Central memory CD4-positive, alpha-beta T cell (primary cell): Measurements from ENCODE around the gene CHRNA4.

Experiments used
- DNase-seq: peaks from one replicate; pipeline ENCODE4 v3.0.0; 2022

The CHRNA4 gene

DNA sequence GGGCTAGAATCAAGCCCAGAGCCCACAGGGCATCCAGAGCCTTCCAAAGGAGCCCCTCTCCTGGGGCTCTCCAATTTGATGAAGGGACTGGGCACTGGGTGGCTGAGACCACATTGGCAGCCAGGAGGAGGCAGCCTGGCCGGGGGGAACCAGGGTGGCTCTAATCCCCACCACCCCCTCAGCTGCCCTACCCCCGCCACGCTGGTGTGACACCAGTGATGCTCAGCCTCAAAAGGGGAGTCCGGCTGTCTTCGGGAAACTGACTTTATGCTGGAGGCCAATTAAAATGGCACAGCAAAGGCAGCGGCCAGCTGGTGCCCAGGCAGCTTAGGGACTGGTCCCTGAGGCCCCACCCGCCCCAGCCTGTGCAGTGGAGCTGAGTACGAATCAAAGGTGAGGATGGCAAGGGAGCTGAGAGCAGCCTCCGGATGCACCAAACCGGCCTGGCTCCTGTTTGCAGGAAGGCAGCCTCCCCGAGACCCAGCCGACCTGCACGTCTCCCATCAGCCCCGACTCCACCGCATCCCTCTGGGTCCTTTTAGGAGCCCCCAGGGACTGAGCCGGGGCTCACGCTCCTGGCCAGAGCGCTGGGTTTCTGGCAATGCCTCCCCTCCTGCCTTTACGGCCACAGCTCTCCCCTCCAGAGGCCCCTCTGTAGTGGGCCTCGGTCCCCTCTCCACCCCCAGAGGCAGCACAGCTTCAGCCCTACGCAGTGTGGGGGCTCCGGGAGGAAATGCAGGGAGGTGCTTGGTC lies 28.5 kb downstream of the CHRNA4 start:
- no peak for DNase-seq

DNA sequence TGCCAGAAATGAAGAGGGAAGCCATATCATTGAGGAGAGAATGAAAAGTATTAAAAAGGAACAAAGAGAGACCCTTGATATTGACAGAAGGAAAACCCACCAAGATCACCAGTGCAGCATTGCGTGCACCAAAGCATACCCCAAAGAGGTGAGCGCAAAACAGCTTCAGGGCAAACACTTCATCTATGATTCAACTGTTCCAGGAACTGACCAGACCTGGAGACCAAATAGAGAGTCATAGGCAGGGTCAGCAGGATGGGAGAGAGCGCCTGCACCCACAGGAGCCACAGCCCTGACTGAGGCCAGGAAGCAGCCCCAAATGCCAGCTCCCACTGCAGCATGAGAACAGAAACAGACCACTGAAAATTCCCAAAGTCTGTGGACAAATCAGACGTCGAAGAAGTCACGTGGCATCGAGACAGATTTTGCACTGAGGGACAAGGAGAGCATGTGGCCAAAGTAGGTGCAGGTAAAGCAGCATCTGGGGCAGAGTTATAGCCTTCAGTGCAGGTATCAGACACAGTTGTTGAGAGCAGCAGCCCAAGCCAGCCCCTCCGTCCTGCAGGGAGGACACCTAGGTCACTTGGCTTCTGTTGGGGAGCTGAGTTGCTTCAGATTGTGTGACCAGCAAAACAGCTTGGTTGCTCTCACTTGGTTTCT lies 29.3 kb downstream of the CHRNA4 start:
- no peak for DNase-seq

DNA sequence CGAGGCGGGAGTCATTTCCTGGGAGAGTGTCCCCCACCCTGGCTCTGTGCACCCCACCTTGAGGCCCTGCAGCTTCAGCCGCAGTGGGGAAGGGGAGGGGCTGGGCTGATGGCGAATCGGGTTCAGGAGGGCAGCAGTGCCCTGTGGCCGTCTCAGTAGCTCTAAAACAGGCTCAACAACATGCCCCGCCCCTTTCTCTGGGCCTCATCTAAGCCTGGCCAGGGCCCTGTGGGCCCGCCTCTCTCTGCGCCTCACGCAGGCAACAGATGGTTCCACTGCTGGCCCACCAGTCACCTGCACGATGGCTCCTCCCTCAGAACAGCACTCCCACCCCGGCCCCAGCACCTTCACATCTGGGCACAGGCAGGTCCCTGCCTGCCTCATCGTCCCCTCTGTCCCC lies 30.2 kb downstream of the CHRNA4 start:
- no peak for DNase-seq

DNA sequence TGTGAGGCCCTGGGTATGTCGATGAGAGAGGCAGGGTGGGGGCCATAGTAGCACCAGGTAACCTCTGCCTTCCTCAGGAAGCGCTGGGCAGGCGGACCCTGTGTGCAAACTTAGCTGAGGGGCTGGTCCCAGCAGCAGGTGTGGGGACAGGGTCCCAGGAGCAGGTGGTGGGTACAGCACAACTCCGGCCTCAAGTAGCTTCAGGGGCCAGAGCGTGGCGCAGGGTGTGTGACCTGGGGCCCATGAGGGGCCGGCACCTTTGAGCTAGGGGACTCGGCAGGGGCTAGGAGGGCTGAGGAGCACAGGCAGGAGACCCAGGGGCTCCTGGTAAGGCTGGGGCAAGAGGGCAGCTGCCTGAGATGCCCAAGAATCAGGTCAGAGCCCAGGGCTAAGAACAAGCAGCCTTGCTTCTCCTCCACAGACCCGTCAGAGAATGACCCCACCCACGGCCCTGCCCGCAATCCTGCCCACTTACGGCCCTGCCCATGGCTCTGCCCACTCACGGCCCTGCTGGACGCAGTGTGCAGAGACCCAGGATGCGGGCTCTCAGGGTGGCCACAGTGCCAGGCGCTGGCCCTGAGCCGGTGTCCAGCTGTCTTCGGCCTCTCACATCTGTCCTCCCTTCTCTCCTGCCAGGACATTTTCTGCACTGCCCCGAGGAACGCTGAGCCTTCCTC lies 30.9 kb downstream of the CHRNA4 start:
- no peak for DNase-seq

DNA sequence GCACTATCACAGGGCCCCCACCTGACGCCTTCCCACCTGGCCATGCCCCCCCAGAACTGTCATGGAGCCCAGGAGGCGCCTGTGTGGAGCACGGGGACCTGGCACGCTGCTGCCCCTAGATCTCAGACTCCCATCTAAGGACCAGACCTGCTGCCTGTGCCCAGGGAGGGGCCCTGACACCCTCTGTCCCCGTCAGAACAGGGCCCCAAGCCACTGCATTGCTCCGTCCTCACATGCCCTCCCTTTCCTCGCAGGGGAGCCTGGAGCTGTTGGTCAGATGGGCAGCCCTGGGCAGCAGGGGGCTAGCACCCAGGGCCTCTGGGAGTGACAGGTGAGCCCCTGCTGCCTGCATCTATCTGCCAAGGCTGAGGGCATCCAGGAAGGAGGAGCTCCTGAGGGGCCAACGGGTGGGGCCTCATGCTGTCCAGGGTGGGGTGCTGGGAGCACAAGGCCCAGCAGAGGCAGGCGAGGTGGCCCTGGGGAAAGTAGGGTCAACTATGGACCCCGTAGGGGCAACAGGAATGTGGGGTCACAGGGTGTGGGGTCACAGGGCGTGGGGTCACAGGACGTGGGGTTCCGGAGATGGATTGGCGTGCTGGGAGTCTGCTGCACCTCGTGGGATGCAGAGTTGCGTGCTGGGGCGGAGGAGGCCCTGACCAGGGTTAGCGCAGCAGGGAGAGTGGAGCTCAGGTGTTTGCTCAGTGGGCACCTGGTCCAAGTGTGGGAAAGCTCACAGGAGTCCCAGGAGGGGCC lies 31.6 kb downstream of the CHRNA4 start:
- DNase-seq: no peak

DNA sequence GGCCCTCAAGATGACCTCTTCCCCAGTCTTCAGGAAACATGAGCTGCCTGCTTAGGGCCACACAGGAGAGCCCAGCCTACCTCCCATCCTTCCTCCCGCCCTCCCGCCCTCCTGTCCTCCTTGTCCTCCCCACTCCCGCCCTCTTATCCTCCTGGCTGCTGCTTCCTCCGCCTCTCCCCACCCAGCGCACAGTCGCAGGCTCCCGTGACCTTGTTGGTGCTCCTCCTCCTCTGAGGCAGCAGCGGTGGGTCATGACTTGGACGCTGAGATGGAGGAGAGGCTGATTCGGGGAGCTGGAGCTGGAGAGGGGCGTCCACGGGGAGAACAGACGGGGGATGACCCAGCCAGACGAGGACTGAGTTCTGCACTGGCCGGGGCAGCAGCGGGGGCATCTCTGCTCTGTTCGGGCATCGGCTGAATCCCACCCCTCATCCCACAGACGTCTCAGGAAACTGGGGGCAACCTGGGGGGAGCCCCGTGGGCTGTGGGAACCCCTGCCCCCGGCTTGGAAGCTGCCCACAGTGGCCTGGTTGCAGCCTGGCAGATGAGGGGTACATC lies 32.4 kb downstream of the CHRNA4 start:
- no peak for DNase-seq

DNA sequence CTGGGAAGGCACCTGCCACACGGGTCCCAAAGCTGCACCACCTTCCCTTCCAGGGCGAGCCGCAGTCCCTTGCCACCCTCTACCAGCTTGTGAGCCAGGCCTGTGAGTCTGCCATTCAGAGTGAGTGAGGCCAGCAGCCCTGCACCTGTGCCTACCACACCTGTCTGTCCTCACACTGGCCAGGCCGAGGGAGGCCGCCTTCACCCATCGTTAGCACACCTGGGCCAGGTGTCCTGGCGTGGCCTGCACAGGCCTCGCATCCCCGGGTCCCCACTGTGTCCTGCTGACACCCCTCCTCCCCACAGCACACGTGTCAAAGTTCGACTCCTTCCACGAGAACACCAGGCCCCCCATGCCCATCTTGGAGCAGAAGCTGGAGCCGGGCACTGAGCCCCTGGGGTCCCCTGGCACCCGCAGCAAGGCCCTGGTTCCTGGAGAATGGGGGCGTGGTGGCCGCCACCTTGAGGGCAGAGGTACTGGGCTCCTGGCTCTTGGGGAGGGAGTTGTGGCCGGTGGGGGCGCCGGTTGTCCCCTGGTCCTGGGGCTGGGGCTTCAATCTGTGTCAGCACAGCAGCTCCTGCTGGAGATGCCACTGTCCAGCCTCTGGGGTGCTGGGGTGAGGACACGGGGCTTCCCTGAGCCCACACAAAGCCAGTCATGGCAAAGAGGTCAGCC lies 33.0 kb downstream of the CHRNA4 start:
- no peak for DNase-seq

DNA sequence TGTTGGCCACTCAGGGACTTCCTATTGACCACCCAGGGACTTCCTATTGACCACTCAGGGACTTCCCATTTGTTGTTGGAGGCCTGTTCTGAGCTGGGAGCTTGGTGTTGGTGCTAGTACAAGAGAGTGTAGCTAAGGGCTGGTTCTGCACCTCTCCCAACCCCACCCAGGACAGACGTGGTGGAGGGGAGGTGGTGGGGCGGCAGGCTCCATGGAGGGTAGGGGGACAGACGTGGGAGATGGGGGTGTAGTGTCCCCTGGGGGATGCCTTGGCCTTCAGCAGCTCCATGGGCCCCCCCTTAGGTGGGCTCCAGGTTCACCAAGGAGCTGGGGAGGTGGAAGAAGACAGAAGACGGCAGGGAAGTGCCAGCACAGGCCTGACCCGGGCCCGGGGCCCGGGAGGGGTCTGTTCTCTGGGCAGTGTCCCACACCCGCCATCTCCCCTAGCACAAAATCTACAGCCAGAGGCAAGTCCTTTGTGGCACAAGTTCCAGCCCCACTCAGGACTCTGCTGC lies 33.9 kb downstream of the CHRNA4 start:
- no peak for DNase-seq

DNA sequence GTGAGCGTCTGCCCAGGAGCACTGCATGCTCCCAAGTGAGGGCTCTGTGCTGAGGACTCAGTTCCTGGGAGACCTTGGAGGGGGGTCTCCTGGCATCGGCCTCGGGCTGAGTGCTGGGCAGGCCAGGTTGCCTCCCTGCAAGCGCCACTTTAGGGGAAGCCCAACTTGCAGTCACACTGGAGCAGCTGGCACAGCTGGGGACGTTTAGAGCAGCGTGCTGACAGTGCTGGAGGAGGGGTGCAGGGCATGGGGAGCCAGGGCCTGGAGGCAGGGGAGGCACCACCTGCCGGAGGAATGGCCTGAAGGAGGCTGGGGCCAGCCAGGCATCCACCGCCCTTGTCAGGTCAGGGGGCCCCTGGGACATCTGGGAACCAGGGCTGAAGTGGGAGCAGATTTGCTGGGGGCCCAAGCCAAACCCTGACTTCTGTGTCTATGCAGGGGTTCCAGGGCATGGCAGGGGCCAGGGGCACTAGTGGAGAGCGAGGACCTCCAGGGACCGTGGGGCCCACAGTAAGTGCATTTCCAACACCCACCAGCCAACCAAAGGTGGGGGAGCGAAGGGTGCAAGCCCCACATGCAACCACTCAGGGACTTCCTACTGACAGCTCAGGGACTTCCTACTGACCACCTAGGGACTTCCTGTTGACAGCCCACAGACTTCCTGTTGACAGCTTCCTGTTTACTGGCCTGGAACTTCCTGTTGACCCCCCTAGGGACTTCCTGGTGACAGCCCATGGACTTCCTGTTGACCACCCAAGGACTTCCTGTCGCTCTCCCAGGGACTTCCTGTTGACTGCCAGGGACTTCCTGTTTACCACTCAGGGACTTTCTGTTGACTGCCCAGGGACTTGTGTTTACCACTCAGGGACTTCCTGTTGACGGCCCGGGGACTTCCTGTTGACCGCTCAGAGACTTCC lies 34.6 kb downstream of the CHRNA4 start:
- no peak for DNase-seq

DNA sequence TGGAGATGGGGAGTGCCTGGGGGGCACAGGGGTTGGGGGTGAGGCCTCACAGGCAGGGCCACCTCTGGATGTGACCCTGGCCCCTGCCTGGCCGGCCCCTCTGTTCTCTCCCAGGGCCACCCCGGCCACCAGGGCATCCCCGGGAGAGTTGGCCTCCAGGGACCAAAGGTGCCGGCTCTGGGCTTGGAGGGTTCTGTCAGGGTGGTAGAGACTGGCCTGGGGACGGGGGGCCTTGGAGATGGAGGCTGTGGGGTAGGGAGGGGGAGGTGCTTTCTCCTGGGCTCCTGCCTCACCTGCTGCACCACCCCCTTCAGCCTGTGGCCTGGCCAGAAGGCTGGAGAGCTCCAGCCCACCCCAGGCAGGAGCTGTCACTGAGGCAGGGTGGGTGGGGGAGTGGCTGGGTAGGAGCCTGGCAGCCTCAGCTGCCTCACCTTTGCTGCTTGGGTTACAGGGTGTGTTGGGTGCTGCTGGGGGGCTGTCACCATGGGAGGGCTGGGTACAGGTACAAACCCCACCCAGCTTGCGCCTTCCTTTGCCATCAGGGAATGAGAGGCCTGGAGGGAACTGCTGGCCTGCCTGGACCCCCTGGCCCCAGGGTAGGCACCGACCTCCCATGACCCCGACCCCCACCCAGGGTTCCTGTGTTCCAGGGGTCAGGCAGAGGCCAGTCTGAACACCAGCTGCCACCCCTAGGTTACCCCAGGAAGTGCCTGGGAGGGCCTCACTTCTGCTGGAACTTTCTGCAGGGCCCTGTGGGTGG lies 35.4 kb downstream of the CHRNA4 start:
- DNase-seq: no peak

DNA sequence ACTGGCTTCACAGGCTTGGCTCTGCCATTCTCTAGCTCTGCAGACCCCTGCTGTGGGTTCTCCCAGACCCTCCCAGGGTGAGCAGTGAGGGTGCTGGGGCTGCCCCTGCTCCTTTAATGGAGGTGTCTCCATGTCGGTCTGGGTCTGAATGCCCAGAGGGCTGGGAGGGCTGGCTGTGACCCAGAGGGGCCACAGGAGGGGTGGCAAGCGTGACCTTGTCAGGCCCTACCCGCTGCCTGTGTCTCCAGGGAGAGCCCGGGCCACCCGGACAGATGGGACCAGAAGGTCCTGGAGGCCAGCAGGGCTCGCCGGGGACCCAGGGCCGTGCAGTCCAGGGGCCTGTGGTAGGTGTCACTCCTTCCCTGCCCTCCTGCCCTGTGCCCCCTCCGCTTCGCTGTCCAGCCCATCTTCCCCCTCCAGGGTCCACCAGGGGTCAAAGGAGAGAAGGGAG lies 36.1 kb downstream of the CHRNA4 start:
- DNase-seq: no peak

DNA sequence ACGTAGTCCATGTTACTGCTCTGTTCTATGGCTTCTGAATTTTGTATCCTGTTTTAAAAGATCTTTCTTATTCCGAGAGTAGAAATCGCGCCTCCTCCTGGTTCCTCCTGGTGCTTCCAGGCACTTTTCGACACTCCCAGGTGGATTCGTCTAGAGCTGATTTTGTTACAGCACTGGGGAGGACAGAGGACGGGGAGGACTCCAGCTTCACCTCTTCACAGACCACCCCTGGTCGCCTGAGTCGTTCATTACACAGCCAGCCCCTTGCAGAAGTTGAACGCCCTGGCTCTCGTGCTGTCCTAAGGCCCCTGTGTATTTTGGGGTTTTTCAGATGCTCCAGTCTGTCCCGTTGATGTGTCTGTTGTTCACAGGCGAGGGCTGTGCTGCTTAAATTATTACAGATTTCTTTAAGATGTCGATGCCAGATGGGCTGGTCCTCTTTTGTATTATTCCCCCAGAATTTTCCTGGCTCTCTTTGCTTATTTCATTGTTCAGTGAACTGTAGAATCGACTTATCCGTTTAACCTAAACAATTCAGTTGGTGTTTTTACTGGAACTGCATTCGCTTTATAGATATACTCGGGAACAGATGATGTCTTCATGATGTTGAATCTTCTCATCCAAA lies 37.7 kb downstream of the CHRNA4 start:
- no peak for DNase-seq

DNA sequence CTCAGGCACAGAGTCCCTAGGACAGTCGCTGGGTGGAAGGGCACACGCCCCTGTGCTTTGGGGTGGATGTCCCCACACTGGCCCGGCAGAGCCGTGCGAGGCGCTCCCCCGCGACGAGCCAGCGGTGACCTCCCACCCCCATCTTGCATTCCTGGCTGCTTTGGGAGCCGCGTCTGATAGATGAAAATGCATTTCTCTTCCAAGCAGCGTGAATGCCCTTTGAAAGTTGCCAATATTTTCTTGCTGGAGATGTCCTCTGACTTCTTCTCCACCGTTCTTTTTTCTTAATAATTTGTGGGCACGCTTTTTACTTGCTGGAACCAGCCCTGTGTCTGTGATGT lies 38.2 kb downstream of the CHRNA4 start:
- DNase-seq: no peak

DNA sequence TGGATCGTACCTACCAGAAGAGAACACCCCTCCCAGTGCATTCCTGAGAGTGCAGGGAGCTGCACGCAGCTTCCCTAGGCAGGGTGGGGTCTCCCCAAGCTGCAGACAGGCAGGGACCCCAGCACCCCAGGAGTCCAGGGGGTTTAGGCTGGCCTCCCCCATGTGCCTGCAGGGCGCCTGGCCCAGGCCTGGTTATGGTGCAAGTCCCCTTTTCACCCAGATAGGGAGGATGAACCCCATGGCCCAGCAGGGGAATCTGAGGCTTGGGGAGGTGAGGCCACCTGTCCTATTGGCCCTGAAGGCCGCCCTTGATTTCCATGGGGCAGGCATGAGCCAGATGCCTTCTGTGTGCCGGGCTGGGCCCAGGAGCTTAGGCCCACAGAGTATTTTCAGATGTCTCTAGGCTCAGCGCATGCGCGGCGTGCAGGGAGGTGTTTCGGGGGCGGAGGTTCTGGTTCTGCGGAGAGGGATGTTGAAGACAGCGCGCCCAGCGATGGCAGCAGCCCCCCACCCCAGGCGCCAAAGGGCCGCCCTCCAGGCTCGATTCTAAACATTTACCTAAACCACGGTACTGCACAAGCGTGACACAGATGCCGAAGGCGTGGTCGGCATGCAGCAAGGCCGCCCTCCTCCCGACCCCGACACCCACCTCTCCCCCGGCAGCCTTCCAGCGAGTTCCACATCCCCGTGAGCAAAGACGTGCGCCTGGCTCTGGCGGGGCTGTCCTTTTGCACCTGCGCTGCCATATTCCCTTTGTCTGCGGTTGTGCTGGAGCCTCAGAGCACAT lies 38.8 kb downstream of the CHRNA4 start:
- DNase-seq: no peak

DNA sequence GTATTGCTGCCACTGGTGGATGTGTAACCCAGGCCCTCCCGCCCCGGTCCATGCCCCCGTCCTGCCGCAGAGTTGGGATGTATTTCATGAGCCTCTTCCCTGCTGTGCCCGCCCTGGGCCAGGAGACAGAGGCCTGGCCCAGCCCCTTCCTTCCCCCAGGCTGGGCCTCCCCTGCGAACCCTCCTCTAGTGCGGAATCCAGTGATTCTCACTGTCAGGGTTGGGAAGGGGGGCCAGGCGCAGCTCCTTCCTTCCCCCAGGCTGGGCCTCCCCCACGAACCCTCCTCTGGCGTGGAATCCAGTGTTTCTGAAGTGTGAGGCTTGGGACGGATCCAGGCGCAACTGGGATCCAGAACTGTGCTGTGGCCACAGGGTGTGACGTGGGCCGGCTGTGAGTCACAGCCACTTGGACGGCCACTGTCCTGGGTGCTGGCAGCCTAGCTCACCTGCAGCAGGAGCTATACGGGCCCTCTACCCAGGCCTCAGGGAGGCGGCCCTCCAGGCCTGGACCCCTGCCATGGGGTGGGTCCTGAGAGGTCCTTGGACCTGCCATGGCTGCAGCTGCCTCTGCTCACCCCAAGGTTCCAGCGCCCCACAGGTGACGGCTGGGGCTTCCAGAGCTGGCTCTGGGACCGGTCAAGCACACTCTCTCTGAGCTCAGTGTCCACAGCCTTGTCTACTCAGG lies 39.9 kb downstream of the CHRNA4 start:
- DNase-seq: no peak

DNA sequence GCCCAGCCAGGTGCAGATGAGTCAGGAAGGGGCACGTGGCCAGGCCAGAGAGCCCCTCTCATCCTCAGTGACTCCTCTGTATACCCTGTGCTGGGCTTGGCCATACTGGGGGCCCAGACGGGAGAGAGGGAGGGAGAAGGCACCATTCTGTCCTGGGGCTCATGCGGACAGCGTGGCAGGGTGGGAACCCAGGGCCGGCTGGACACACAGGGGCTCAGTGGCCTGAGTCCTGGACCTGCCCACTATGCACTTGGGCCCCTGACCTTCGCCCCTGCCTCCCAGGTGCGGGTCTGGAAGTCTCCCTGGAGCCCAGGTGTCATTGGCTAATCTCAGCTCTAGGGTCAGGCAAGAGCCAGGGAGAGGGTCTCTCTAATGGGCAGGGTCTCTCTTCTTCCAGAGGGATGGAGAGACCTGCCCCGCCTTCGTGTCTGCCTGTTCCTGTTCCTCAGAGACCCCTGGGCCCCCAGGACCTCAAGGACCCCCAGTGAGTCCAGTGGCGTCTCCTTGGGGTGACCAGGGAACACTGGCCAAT lies 40.5 kb downstream of the CHRNA4 start:
- DNase-seq: no peak

DNA sequence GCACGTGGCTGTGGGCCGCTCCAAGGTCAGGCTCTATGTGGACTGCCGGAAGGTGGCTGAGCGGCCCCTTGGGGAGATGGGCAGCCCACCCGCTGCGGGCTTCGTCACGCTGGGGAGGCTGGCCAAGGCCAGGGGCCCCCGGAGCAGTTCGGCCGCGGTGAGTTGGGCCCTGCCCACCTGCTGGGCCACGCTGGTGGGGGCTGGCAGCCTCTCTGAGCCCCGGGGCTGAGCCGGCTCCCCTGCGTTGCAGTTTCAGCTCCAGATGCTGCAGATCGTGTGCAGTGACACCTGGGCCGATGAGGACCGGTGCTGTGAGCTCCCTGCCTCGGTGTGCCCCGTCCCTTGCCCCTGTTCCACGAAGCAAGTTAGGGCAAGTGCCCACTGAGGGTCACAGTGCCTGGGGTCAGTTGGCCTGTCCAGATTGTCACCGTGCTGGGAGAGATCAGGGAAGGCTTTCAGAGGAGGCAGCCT lies 41.1 kb downstream of the CHRNA4 start:
- DNase-seq: no peak
